GM18508 (cell line): ENCODE measurements around the gene SYT7.

ENCODE experiments used
- ATAC-seq: cut with Tn5 transposase; IDR thresholded peaks from one replicate; pipeline ENCODE4 v1.9.1; 2021; ENCODE audit warnings: moderate number of reproducible peaks; ENCODE audit not compliant: insufficient read depth, unreplicated experiment

Gene SYT7

GRCh38 chr11:61539831-61540357, 41.0 kb downstream of the SYT7 start:
- no peak for ATAC-seq

- no peak for ATAC-seq
Measured at GRCh38 chr11:61539006-61539405, 41.9 kb downstream of the SYT7 start.

GRCh38 chr11:61538636-61538961, 42.3 kb downstream of the SYT7 start:
- ATAC-seq = no peak

- ATAC-seq = no peak
Measured at GRCh38 chr11:61537326-61537725, 43.5 kb downstream of the SYT7 start.

- no peak for ATAC-seq
Measured at GRCh38 chr11:61536676-61537270, 44.1 kb downstream of the SYT7 start.

GRCh38 chr11:61535998-61536675, 44.7 kb downstream of the SYT7 start:
- no peak for ATAC-seq

- no peak for ATAC-seq
Measured at GRCh38 chr11:61534933-61535839, 45.7 kb downstream of the SYT7 start.

- no peak for ATAC-seq
Measured at GRCh38 chr11:61534025-61534932, 46.6 kb downstream of the SYT7 start.

- no peak for ATAC-seq
Measured at GRCh38 chr11:61533401-61533800, 47.5 kb downstream of the SYT7 start.

GRCh38 chr11:61533039-61533375, 47.9 kb downstream of the SYT7 start:
- no peak for ATAC-seq

- no peak for ATAC-seq
Measured at GRCh38 chr11:61532134-61533038, 48.5 kb downstream of the SYT7 start.

GRCh38 chr11:61531044-61531443, 49.8 kb downstream of the SYT7 start:
- ATAC-seq = no peak

- no peak for ATAC-seq
Measured at GRCh38 chr11:61529537-61530225, 51.2 kb downstream of the SYT7 start.

GRCh38 chr11:61528114-61528513, 52.8 kb downstream of the SYT7 start:
- no peak for ATAC-seq

GRCh38 chr11:61526956-61527731, 53.7 kb downstream of the SYT7 start:
- no peak for ATAC-seq

GRCh38 chr11:61526229-61526628, 54.6 kb downstream of the SYT7 start:
- ATAC-seq = no peak

- ATAC-seq = no peak
Measured at GRCh38 chr11:61524963-61525587, 55.8 kb downstream of the SYT7 start.
